Measurements from ENCODE around the gene TCP1. TPM values are rescaled to one million over a fixed set of nuclear protein-coding genes. Genes with fewer than 3 reads are reported as not detected.

TCP1 gene
- total and polyA plus RNA-seq, 2 of the 8 experiments (the other 6 are each of a cell fraction or from before 2014, with no cell fraction given), result 117 to 348 TPM

GRCh38 chr6:159831373-159831679 lies 41.9 kb upstream of the TCP1 start:
- Histone ChIP-seq H2BK5ac (ENCODE audit: low read depth, low read length) (peak overlapping the region; percentile 69; the same call in 1 of the 2 replicates), H3K27ac (ENCODE audit: low read depth, low read length) (no peak overlapping the region)
- POLR2A ChIA-PET (ENCODE audit: partially characterized antibody), result interaction anchor here (0.7 to 1.8 kb wide), 3 partner anchors 13 to 43 kb away, joined by 3 to 7 read pairs (median 4); partner anchors contain the start of genes MRPL18 and TCP1

More at GRCh38 chr6:159831373-159831679, 41.9 kb upstream of the TCP1 start:
- Histone ChIP-seq H4K91ac (replicated peaks; ENCODE audit: insufficient read length, low read length) (peak overlapping the region; percentile 14), H2BK12ac (ENCODE audit: low read depth, low read length) (peak overlapping the region; percentile 6; the same call in 1 of the 2 replicates), H3K23me2 (ENCODE audit: low read depth, low read length) (no peaks in the 10 kb centered on the region), H3K27me3 (replicated peaks in 1 of 4; ENCODE audit: control insufficient read depth in 3 of 4, extremely low read depth in 1 of 4, insufficient read depth in 3 of 4, low read length in 3 of 4) (no peaks in the 10 kb centered on the region; a peak in 1 of 7 replicates), H3K36me3 (ENCODE audit: control insufficient read depth in 2 of 4, insufficient read depth in 4 of 4, low read length in 3 of 4) (no peaks in the 10 kb centered on the region), H3K9me3 (ENCODE audit: insufficient read depth in 2 of 2, low read depth in 1 of 2, low read length in 1 of 2) (no peaks in the 10 kb centered on the region; a peak in 1 of 4 replicates), H4K8ac (ENCODE audit: extremely low read depth, insufficient read depth, low read length) (no peak overlapping the region), H2AK5ac (ENCODE audit: low read depth, low read length) (no peak overlapping the region), H2BK20ac (ENCODE audit: low read length) (peak overlapping the region; percentile 0; the same call in 1 of the 2 replicates), H3K4me1 (replicated peaks in 1 of 4; ENCODE audit: control insufficient read depth in 3 of 4, insufficient read depth in 4 of 4, low read length in 3 of 4) (peaks cover 0 to 14% (median 6%) of the 10 kb centered on the region in 4 experiments; a peak in 5 of 7 replicates), H3K56ac (replicated peaks; ENCODE audit: insufficient read length, low read depth, low read length) (no peak overlapping the region), H3K4me2 (ENCODE audit: insufficient read depth in 1 of 2, low read depth in 2 of 2, low read length in 2 of 2) (peak overlapping the region in 1 of 2 experiments; percentile 54; a peak in 1 of 4 replicates), H3K79me2 (ENCODE audit: control insufficient read depth in 1 of 2, insufficient read depth in 2 of 2, low read length in 2 of 2) (no peaks in the 10 kb centered on the region), H2BK15ac (ENCODE audit: low read length) (no peak overlapping the region), H3K14ac (ENCODE audit: insufficient read length) (no peak overlapping the region), H2BK120ac (replicated peaks; ENCODE audit: low read depth, low read length) (no peak overlapping the region), H3K79me1 (ENCODE audit: low read depth, low read length) (no peaks in the 10 kb centered on the region), H3K18ac (ENCODE audit: extremely low read depth, low read length) (no peak overlapping the region), H3K4me3 (ENCODE audit: extremely low read depth in 1 of 4, insufficient read depth in 2 of 4, low read depth in 3 of 4, low read length in 4 of 4) (no peak overlapping the region), H3K9ac (replicated peaks in 1 of 4; ENCODE audit: extremely low read depth in 1 of 4, low read depth in 3 of 4, low read length in 3 of 4) (no peak overlapping the region), H4K20me1 (replicated peaks in 1 of 2; ENCODE audit: control insufficient read depth in 1 of 2, insufficient read depth in 2 of 2, low read length in 2 of 2) (no peaks in the 10 kb centered on the region), H3K23ac (ENCODE audit: insufficient read length) (no peak overlapping the region), H4K5ac (ENCODE audit: insufficient read length, low read depth, low read length) (no peak overlapping the region), H3K4ac (replicated peaks; ENCODE audit: insufficient read length, low read depth, low read length) (no peak overlapping the region), H2AFZ (ENCODE audit: low read length) (no peak overlapping the region)
- WGBS, 2 experiments (ENCODE audit: extremely low coverage in 1 of 2, insufficient coverage in 1 of 2, insufficient read length in 1 of 2, insufficient replicate concordance in 2 of 2, low coverage in 1 of 2, low lambda C conversion rate in 2 of 2, missing lambda C conversion rate in 1 of 2), result 78% methylated on average over 4 of the region's 4 CpGs; no CpG with 5 or more reads in 1 of the 2 experiments
- TF ChIP-seq PHF8 (conservative IDR thresholded peaks at IDR 0.05; ENCODE audit: low read depth, low read length) (no peak), TCF12 (IDR thresholded peaks at IDR 0.05; ENCODE audit: low read depth, low read length) (no peak), EGR1 (IDR thresholded peaks at IDR 0.05; ENCODE audit: borderline replicate concordance, low read depth, low read length) (no peak), POU5F1 (IDR thresholded peaks at IDR 0.05; ENCODE audit: low read depth, low read length) (no peak), CHD2 (IDR thresholded peaks at IDR 0.05; ENCODE audit: low read length) (no peak), CEBPB (IDR thresholded peaks at IDR 0.05; ENCODE audit: low read depth, low read length) (no peak), GABPA (IDR thresholded peaks at IDR 0.05; ENCODE audit: borderline replicate concordance, insufficient read depth, low read length) (no peak), CBX5 (IDR thresholded peaks at IDR 0.05; ENCODE audit: low read depth, low read length) (no peak), KDM5A (IDR thresholded peaks at IDR 0.05; ENCODE audit: low read length) (no peak)
- CTCF ChIA-PET (ENCODE audit: partially characterized antibody), result interaction anchor here (0.8 to 1.5 kb wide), 2 partner anchors 16 to 21 kb away, joined by 3 to 4 read pairs; no protein-coding TSS in a partner anchor
- FAIRE-seq (no peak), DNase-seq (ENCODE audit: low read depth in 1 of 2, low spot score in 2 of 2) (no peak)
